Forelimb muscle (tissue), 1 donor: Measurements from ENCODE around the gene UBASH3A. TPM values are rescaled to one million over a fixed set of nuclear protein-coding genes. Genes with fewer than 3 reads are reported as not detected.

Experiments
- DNase-seq: peaks from one replicate; pipeline ENCODE4 v3.0.0-alpha.2; 2013; ENCODE audit warnings: low read depth
- polyA plus RNA-seq: library from polyadenylated mRNA; unstranded; fragments of 120-200 nt; gene quantifications from one replicate; pipeline ENCODE4 v1.2.1, GENCODE V29; 2013; ENCODE audit not compliant: insufficient read length

The UBASH3A gene, protein sequence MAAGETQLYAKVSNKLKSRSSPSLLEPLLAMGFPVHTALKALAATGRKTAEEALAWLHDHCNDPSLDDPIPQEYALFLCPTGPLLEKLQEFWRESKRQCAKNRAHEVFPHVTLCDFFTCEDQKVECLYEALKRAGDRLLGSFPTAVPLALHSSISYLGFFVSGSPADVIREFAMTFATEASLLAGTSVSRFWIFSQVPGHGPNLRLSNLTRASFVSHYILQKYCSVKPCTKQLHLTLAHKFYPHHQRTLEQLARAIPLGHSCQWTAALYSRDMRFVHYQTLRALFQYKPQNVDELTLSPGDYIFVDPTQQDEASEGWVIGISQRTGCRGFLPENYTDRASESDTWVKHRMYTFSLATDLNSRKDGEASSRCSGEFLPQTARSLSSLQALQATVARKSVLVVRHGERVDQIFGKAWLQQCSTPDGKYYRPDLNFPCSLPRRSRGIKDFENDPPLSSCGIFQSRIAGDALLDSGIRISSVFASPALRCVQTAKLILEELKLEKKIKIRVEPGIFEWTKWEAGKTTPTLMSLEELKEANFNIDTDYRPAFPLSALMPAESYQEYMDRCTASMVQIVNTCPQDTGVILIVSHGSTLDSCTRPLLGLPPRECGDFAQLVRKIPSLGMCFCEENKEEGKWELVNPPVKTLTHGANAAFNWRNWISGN
- polyA plus RNA-seq = 0.11 TPM

DNA sequence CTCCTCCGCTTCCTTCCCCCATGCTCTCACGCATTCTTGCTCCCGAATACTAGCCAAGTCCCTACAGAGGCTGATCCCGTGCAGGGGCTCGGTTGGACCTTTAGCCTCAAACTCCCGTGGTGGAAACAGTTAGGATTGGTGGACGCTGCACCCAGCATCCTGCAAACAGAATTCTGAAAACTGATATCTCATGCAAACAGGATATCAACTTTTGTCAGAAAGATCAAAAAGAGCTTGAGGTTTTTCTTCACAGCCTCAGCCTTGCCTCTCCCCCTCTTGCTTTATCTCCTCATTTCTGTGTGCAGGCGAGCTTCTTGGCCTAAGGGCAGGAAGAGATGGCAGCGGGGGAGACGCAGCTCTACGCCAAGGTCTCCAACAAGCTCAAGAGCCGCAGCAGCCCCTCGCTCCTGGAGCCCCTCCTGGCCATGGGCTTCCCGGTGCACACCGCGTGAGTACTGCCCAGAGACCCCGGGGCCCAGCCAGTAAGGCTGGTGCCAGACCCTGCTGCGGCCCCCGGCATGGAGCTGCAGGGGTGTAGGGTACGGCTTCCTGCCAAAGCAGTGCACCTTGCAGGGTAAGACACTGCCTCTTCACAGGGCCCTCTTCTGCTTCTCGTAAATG is at the start of gene UBASH3A:
Gene UBASH3A, plus strand, starts transcription at position 292 of the 621 bp plus-strand sequence. Its CDS starts 44 bp downstream, at position 336.
- DNase-seq = no peak

- DNase-seq = no peak
Measured at GRCh38 chr21:42356046-42356445, 47.7 kb upstream of the UBASH3A start.

DNA sequence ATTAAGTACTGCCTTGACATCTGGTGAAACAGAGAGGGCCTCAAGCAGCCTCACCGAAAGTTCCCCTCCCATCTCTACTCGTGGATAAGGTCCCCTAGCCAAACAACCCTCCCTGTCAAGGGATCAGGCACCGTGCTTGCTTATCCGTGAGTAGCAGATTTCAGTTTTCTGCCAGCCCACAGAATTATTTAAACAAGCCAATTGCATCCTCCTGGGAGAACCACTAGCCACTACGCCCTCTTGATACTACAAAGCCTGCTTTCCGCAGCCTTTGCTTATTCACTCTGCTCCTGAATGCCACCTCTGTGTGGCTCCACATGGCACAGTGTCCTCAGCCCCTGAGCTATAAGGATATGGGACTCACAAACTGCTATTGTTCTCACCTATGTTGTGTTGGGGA is 47.1 kb upstream of the UBASH3A start:
- DNase-seq = no peak

- no peak for DNase-seq
Measured at GRCh38 chr21:42357307-42357706, 46.4 kb upstream of the UBASH3A start.

DNA sequence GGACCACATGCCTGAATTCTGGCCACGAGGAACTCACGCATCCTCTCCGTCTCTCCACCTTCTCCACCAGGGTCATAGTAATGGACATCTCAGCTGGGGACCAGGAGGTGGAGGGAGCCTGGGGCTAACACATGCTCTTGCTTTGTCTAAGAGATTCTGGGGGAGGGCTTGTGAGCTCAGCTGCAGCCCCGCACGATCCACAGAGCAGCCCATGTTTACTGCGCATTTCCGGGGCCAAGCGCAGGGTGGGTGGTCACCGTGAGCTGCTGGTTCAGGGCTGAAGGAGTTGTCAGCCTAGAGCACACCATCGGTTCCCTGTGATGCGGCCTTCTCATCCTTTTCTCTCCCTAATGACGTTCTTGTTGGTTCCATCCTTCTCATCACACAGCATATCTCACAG is 45.4 kb upstream of the UBASH3A start:
- no peak for DNase-seq

DNA sequence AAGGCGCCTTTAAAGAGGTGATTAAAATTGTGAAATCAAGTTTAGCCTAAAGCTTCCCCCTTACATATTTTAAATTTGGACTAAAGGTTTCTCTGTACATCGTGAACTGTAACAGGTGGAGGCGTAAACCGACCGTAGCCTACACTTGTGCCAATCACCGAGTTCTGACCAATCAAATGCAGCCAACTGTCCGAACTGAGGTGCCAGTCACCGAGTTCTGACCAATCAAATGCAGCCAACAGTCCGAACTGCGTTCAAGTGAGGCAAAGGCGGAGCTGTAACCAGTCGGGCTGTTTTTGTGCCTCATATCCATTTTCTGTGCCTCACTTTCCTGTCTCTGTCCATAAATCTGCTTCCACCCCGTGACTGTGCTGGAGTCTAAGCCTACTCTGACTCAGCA is 44.8 kb upstream of the UBASH3A start:
- DNase-seq = no peak

GRCh38 chr21:42360317-42360716 is 43.4 kb upstream of the UBASH3A start:
- no peak for DNase-seq

GRCh38 chr21:42361286-42361685 is 42.4 kb upstream of the UBASH3A start:
- no peak for DNase-seq

DNA sequence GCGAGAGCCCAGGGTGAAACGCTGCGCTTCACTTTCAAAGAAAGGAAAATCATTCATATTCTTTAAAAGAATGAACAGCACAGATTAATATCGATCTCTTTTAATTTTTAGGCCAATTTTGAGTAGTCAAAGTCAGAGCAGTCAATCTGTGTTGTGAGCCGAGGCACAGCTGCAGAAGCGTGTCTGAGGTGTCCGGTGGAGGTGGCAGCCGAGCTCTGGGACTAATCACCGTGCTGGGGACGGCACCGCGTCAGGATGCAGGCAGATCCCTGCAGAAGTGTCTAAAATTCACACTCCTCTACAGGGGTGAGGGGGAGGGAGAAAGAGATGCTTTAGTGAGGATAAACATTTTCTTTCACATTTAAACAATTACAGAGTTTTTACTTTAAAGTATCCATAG is 41.5 kb upstream of the UBASH3A start:
- DNase-seq = no peak

- DNase-seq = no peak
Measured at GRCh38 chr21:42362700-42363099, 41.0 kb upstream of the UBASH3A start.

DNA sequence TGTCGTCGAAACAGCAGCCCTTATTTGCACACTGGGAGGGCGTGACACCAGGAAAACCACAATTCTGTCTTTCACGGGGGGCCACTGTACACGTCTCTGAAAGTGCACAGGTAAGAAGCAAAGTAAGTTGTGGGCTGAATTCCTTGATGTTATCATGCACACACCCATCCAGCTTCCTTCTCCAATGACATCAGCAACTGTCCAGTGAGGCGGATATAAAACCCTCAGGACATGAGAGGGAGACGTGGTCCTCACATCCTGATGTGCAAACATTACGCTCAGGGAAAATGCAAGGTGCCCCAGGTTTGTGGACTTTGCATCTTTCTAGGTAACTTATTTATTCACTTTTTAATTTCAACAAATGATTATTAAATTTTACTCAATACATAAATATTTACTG is 40.4 kb upstream of the UBASH3A start:
- no peak for DNase-seq

- no peak for DNase-seq
Measured at GRCh38 chr21:42364304-42364865, 39.3 kb upstream of the UBASH3A start.

DNA sequence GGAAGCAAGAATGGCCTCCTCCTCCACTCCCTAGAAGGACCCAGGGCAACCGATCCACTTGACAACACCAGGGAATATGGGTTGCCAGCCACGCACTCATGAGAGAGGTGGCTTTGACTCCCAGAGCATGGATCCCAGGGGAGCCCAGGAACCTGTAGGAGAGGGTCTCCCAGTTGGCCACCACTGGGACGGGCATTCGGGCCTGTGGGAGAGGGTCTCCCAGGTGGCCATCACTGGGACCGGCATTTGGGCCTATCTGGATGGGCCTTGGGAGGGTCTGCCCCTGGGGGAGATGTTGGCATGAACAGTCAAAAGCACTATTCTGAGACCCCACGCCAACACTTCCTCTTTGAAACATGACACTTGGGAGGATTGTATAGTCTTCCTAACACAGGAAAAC is 37.9 kb upstream of the UBASH3A start:
- DNase-seq = no peak

DNA sequence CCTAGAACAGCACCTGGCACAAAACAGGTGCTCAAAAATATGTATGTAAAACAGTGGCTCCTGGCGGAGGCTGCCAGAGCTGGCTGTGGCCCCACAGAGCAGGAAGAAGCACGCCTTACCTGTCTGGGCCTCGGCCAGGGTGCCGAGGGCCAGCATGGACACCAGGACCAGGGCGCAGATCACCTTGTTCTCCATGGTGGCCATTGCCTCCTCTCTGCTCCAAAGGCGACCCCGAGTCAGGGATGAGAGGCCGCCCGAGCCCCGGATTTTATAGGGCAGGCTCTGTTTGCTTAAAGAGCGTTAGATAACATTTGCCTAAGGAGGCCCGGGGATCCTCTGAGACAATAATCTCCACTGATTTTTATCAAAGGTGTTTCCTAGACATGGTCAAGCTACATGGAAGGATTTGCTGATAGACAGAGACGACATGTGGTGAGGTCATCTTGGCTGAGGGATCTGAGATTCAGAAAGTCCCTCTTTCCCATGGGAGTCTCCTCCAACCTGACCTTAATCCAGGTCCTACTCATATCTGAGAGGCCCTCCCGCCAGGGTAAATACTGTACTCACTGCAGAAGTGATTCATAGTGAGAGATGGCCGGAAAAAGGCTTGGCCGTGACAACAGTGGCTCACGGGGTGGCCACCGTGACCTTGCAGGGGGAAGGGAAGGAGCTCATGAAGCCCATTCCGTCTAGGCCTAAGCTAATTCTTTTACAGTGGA is 37.3 kb upstream of the UBASH3A start, which contains the start of gene TFF1:
Gene TFF1, minus strand, starts transcription at position 244 of the 719 bp plus-strand sequence. Its CDS starts 40 bp downstream, at position 204.
- no peak for DNase-seq

- no peak for DNase-seq
Measured at GRCh38 chr21:42367367-42368165, 36.1 kb upstream of the UBASH3A start.

- no peak for DNase-seq
Measured at GRCh38 chr21:42369821-42370220, 33.9 kb upstream of the UBASH3A start.

DNA sequence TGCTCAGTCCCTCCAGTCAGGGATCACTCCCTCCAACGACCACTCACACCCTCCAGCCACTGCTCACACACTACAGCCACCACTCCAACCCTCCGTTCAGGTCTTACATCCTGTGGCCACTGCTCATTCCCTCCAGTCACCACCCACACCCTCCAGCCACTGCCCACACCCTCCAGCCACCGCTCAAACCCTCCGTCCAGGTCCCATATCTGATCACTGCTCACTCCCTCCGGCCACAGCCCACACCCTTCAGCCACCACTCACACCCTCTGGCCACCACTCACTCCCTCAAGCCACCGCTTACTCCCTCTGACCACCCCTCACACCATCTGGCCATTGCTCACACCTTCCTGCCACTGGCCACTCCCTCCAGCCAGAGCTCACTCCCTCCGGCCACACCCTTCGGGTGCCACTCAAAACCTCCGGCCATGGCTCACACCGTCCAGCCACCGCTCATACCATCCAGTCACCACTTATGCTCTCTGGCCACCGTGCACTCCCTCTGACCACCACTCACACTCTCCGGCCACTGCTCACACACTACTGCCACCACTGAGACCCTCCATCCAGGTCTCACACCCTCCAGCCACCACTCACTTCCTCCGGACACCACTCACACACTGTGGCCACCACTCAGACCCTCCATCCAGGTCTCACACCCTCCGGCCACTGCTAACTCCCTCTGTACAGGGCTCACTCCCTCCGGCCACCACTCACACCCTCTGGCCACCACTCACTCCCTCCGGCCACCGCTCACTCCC is 32.6 kb upstream of the UBASH3A start:
- DNase-seq = no peak

DNA sequence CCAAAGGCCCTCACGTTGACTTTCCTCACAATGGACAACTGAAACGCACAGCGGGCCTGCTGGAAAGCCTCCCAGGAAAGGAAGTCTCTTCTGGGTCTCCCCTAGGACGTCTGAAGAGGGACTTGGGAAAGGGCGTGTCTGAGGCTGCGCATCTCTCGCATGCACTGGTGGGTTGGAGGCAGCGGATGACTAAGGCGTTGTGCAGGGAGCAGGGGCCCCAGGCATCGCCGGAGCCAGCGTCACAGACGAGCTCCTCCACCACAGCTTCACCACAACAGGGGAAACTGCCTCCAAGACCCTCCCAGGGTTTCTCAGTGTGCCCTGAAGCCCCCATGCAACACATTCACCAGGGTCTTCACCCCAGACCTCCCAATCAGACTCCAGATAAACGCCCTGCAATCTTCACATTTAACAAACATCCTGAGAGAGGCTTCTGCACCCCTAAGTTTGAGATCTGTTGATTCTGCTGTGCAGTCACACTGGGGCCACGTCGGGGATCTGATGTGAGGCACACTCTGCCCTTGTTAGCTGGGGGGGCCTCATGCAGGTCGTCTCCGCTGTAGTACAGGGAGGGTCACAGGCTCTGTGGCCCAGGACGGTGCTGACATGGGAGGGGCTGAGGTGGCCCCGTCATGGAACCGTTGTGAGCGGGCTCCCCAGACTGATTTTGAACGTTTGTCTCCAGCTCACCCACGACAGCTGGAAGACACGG is 30.4 kb upstream of the UBASH3A start:
- DNase-seq = no peak

GRCh38 chr21:42373908-42374455 is 29.7 kb upstream of the UBASH3A start:
- DNase-seq = no peak
